GM12872 (cell line): Measurements from ENCODE around the gene TIGD1.

Source experiments
- TF ChIP-seq, protein P1 (sequence below): IDR thresholded peaks from 3 replicates; pipeline ENCODE4 v1.5.1; 2011; ENCODE audit warnings: low read depth, mild to moderate bottlenecking, low read length, moderate library complexity; ENCODE audit not compliant: insufficient read depth

TIGD1 gene

DNA sequence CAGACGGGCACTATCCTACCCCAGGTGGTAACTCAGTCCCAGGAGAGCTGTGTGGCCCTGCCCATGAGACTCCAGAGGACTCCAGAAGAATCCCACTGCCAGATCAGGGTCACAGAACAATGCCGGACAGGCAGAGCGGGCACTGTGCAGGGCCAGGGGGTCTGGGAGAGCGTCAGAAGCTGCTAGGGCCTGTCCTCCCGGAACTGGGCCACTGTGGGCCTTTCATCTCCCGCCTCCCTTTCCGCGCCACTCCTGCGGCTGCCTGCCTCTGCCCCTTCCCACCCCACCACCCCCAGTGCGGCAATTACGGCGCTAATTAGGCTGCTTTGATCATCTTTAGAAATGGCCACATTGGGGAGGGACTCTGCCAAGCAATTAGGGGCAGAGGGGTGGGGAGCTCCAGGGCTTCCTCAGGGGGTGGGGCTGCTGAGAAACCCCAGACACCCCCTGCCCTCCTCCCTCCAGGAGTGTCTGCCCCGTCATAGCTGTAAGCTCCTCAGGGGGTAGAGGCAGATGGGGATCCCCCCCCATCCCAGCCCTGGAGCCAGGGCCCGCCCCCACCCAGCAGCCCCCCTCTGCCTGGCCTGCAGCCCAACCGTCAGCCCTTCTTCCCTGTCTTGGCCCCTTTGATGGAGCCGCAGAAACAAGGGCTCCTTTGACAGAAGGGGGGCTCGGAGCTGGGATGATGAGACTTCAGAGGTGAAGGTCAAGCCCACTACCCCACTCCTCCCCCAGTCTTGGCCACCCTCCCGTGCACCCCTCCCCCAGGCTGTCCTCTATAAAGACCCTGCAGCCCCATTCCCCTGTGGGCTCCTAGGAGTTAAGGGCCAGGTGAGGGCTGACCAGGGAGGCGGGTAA is 30.5 kb downstream of the TIGD1 start, which contains the start of gene PRSS56:
TSS of gene PRSS56 (plus strand) at position 808 of the 858 bp plus-strand sequence. CDS start 211 bp downstream, outside the sequence.
- TF ChIP-seq, protein P1, sequence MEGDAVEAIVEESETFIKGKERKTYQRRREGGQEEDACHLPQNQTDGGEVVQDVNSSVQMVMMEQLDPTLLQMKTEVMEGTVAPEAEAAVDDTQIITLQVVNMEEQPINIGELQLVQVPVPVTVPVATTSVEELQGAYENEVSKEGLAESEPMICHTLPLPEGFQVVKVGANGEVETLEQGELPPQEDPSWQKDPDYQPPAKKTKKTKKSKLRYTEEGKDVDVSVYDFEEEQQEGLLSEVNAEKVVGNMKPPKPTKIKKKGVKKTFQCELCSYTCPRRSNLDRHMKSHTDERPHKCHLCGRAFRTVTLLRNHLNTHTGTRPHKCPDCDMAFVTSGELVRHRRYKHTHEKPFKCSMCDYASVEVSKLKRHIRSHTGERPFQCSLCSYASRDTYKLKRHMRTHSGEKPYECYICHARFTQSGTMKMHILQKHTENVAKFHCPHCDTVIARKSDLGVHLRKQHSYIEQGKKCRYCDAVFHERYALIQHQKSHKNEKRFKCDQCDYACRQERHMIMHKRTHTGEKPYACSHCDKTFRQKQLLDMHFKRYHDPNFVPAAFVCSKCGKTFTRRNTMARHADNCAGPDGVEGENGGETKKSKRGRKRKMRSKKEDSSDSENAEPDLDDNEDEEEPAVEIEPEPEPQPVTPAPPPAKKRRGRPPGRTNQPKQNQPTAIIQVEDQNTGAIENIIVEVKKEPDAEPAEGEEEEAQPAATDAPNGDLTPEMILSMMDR, result no peak

DNA sequence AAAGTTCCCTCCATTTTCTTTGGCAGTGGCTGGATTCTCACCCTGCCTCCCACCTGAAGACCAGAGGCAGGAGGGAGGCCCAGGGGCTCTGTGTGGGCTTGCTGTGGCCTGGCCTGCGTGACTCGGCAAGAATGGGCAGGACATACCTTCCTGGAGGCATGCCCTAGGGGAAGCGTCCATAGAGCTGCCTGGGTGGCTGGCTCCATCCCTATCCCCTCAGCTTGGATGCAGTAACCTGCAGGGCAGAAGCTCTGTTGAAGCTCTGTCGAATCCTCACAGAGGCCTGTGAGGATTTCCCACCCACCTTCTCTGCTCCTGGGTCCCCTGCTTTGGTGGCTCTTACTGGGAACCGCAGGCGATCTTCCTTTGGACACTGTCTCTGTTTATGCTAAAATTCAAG is 31.5 kb downstream of the TIGD1 start:
- TF ChIP-seq, protein P1, result no peak

DNA sequence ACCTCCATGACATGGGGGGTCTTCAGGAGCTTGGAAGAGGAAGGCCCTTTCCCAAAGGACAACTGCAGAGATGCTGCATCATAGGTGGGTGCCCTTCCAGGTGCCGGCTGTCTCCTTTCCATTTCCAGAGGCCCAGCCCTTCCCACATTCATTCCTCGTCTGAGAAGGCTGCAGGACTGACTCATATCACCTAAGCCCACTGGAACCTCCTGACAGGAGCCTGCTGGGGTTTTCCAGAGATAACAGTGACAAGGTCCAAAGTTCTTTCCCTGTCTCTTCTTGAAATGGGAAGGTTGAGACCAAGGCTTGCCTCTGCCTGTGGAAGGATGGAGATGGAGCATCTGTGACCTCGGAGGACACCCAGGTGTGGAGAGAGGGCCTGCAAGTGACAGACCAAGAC is 33.8 kb downstream of the TIGD1 start:
- TF ChIP-seq, protein P1, result no peak

DNA sequence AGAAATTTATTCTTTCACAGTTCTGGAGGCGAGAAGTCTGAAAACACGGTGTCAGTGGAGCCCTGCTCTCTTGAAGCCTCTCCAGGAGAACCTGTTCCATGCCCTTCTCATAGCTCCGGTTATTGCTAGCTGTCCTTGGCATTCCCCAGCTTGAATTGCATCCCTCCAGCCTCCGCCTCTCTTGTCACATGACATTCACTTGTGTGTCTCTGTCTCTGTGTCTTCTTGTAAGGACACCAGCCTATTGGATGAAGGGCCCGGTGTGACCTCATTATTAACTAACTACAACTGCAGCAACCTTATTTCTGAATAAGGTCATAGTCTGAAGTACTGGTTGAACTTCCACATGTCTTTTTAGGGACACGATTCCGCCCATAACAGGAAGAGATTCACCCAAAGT is 34.7 kb downstream of the TIGD1 start:
- TF ChIP-seq, protein P1, result no peak

DNA sequence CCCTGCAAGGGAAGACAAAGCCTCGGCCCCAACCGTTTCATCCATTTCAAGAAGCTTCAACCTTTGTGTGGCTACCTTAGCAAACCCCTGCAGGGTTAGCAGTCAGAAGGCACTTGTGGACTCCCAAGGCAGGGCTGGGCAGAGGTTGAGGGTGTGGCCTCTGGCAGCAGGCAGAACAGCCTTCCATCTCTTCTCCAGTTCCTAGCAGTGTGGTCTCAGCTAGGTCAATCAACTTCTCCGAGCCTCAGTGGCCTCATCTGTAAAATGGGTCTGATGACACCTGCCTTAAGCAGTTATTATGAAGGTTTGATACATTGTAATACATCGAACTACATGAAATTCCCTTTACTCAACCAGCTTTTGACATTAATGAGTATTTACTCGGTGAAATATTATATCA is 37.0 kb downstream of the TIGD1 start:
- TF ChIP-seq, protein P1, result no peak

DNA sequence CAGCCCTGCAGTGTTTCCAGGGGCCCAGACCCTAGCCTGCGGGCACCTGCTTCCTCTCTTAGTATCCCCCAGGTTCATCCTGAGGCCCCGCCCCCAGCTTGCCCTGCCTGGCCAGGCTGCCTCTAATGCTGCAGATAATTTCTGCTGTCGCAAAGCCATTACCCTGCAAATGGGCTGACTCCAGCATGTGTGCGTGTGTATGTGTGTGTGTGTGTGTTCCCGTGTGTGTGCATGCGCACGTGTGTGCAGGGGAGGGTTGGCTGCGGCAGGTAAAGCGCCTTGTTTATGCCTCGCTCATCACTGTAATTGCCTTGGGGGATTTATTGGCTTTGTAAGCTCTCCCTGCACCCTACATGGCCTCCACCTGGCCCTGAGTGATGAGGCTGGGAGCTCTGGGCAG is 37.8 kb downstream of the TIGD1 start:
- TF ChIP-seq, protein P1, result no peak

DNA sequence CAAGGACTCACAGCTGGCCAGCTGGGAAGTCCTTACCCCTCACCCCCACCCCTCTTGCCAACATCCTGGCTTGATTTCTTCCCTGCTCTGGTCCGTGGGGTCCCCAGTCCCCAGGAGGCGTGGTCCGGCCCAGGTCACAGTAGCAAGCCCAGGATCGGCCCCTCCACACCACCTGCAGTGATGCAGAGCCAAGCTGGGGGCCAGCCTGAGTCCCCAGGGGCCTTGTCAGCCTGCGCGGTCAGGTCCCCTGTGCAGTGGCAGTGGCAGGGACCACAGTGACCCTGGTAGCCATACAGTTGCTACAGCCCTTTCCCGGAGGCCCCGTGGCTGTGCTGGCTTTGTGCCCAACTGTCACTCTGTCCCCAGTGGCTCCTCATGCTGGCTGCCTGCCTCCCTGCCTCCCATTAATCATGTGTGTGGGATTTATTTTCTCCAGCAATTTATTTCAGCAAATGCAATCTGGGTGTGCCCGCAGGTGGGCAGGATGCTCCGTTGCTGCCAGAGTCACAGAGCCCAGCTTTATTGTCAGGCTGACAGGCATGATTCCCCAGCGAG is 38.9 kb downstream of the TIGD1 start:
- TF ChIP-seq, protein P1, result no peak
